HepG2 (cell line): ENCODE measurements around the gene USP30.

Experiments used
- BRCA1 ChIP-seq: sonication (generic); formaldehyde crosslinking; IDR thresholded peaks from 2 replicates; pipeline ENCODE4 v1.4.0; 2020; ENCODE audit warnings: missing genetic modification reagents
- CREB1 ChIP-seq, 2 experiments: fragments of 450-650 bp in 1 of 2; IDR thresholded peaks; 2 replicates each; pipeline ENCODE4 v1.6.1; 2016 to 2017; ENCODE audit warnings: control low read depth in 1 of 2, mild to moderate bottlenecking in 1 of 2, missing compliant biosample characterization in 1 of 2, missing genetic modification characterization in 1 of 2
- KDM5A ChIP-seq: fragments of 200-600 bp; sonication (generic); IDR thresholded peaks from 2 replicates; pipeline ENCODE4 v1.7.0; 2018; ENCODE audit warnings: antibody characterized with exemption, mild to moderate bottlenecking, low read length, borderline replicate concordance
- MXI1 ChIP-seq: IDR thresholded peaks from 3 replicates; pipeline ENCODE4 v1.6.1; 2012; ENCODE audit warnings: low read depth, low read length, inconsistent platforms, borderline replicate concordance
- NFKB2 ChIP-seq: sonication (generic); formaldehyde crosslinking; IDR thresholded peaks from 2 replicates; pipeline ENCODE4 v1.4.0; 2020; ENCODE audit warnings: missing genetic modification reagents, borderline replicate concordance
- RXRA ChIP-seq: sonication (generic); formaldehyde crosslinking; IDR thresholded peaks from 2 replicates; pipeline ENCODE4 v1.5.1; 2020; ENCODE audit warnings: missing genetic modification reagents
- SMARCE1 ChIP-seq: fragments of 450-650 bp; IDR thresholded peaks from 2 replicates; pipeline ENCODE4 v1.6.1; 2017; ENCODE audit warnings: borderline replicate concordance
- SMC3 ChIP-seq: IDR thresholded peaks from 2 replicates; pipeline ENCODE4 v1.6.1; 2011; ENCODE audit warnings: low read length, improper control_type of control experiment
- ZNF10 ChIP-seq: sonication (generic); formaldehyde crosslinking; IDR thresholded peaks from 2 replicates; pipeline ENCODE4 v1.4.0; 2020; ENCODE audit warnings: mild to moderate bottlenecking, low read depth, missing genetic modification reagents, borderline replicate concordance
- ZNF207 ChIP-seq: fragments of 450-650 bp; IDR thresholded peaks from 2 replicates; pipeline ENCODE4 v1.6.1; 2016; ENCODE audit warnings: antibody characterized with exemption, borderline replicate concordance
- ZNF232 ChIP-seq: sonication (generic); formaldehyde crosslinking; IDR thresholded peaks from 2 replicates; pipeline ENCODE4 v1.4.0; 2020; ENCODE audit warnings: missing genetic modification reagents, borderline replicate concordance
- TF ChIP-seq, protein P1 (sequence below): sonication (generic); formaldehyde crosslinking; IDR thresholded peaks from 2 replicates; pipeline ENCODE4 v1.5.0; 2020; ENCODE audit warnings: mild to moderate bottlenecking, missing genetic modification reagents
- TF ChIP-seq, protein P2 (sequence below), 2 experiments: sonication (generic) in 1 of 2; formaldehyde crosslinking in 1 of 2; IDR thresholded peaks; 2 replicates each; pipeline versions ENCODE4 v1.5.1 to v1.6.1; 2011 to 2020; ENCODE audit warnings: borderline replicate concordance in 1 of 2, low read depth in 1 of 2, low read length in 1 of 2, mild to moderate bottlenecking in 1 of 2, missing genetic modification reagents in 1 of 2, moderate library complexity in 1 of 2
- TF ChIP-seq, protein P3 (sequence below), 2 experiments: sonication (generic) in 1 of 2; formaldehyde crosslinking in 1 of 2; IDR thresholded peaks; 2 replicates each; pipeline versions ENCODE4 v1.6.1 to v1.9.0; 2014 to 2022; ENCODE audit warnings: antibody characterized with exemption in 1 of 2, borderline replicate concordance in 1 of 2, inconsistent platforms in 1 of 2, low read depth in 1 of 2, missing genetic modification reagents in 1 of 2

DNA sequence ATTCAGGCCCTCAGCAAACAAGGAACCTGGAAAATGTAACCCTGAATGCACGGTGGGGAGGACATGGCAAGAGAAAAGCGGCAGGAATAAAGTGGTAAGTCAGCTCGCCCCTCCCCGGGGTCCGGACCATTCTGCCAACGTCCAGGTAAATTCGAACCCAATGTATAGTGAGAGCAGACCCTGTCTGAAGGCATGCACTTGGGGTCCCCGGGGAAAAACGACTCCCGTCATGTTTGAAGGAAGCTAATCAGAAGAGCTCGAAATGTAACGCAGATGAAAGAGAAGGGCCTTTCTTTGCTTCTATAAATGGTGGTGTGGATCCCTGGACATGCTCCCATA is 64.2 kb downstream of the USP30 start:
- no peak for TF ChIP-seq SMC3
- peak; percentile 33; the same call in 1 of the 2 replicates for TF ChIP-seq ZNF232 (CRISPR knock-in tag)
- TF ChIP-seq, protein P1, sequence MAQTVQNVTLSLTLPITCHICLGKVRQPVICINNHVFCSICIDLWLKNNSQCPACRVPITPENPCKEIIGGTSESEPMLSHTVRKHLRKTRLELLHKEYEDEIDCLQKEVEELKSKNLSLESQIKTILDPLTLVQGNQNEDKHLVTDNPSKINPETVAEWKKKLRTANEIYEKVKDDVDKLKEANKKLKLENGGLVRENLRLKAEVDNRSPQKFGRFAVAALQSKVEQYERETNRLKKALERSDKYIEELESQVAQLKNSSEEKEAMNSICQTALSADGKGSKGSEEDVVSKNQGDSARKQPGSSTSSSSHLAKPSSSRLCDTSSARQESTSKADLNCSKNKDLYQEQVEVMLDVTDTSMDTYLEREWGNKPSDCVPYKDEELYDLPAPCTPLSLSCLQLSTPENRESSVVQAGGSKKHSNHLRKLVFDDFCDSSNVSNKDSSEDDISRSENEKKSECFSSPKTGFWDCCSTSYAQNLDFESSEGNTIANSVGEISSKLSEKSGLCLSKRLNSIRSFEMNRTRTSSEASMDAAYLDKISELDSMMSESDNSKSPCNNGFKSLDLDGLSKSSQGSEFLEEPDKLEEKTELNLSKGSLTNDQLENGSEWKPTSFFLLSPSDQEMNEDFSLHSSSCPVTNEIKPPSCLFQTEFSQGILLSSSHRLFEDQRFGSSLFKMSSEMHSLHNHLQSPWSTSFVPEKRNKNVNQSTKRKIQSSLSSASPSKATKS (CRISPR knock-in tag) = no peak; the same call in 1 of the 2 replicates
- TF ChIP-seq RXRA = no peak
- no peak for TF ChIP-seq MXI1
- no peak for TF ChIP-seq KDM5A
- no peak for TF ChIP-seq NFKB2 (CRISPR knock-in tag)
- no peak for TF ChIP-seq CREB1 (IDR thresholded peaks at IDR 0.05)
- no peak for TF ChIP-seq CREB1 (CRISPR knock-in tag; IDR thresholded peaks at IDR 0.05)
- TF ChIP-seq ZNF207 = no peak
- no peak for TF ChIP-seq SMARCE1
- TF ChIP-seq, protein P2, sequence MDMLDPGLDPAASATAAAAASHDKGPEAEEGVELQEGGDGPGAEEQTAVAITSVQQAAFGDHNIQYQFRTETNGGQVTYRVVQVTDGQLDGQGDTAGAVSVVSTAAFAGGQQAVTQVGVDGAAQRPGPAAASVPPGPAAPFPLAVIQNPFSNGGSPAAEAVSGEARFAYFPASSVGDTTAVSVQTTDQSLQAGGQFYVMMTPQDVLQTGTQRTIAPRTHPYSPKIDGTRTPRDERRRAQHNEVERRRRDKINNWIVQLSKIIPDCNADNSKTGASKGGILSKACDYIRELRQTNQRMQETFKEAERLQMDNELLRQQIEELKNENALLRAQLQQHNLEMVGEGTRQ (IDR thresholded peaks at IDR 0.05; ENCODE audit: low read depth, low read length) = no peak
- TF ChIP-seq, protein P2 (CRISPR knock-in tag; IDR thresholded peaks at IDR 0.05; ENCODE audit: borderline replicate concordance) = no peak
- no peak for TF ChIP-seq ZNF10 (CRISPR knock-in tag)
- TF ChIP-seq, protein P3, sequence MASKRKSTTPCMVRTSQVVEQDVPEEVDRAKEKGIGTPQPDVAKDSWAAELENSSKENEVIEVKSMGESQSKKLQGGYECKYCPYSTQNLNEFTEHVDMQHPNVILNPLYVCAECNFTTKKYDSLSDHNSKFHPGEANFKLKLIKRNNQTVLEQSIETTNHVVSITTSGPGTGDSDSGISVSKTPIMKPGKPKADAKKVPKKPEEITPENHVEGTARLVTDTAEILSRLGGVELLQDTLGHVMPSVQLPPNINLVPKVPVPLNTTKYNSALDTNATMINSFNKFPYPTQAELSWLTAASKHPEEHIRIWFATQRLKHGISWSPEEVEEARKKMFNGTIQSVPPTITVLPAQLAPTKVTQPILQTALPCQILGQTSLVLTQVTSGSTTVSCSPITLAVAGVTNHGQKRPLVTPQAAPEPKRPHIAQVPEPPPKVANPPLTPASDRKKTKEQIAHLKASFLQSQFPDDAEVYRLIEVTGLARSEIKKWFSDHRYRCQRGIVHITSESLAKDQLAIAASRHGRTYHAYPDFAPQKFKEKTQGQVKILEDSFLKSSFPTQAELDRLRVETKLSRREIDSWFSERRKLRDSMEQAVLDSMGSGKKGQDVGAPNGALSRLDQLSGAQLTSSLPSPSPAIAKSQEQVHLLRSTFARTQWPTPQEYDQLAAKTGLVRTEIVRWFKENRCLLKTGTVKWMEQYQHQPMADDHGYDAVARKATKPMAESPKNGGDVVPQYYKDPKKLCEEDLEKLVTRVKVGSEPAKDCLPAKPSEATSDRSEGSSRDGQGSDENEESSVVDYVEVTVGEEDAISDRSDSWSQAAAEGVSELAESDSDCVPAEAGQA (IDR thresholded peaks at IDR 0.05; ENCODE audit: low read depth) = no peak
- TF ChIP-seq, protein P3 (CRISPR knock-in tag; IDR thresholded peaks at IDR 0.05; ENCODE audit: borderline replicate concordance) = no peak
- no peak for TF ChIP-seq BRCA1 (CRISPR knock-in tag)
